Right lung (tissue), 5 donors: ENCODE data around the gene CIITA. TPM values are rescaled to one million over a fixed set of nuclear protein-coding genes. Genes with fewer than 3 reads are reported as not detected.

Experiments used
- DNase-seq, 2 donors: peaks; one replicate each; pipeline ENCODE4 v3.0.0-alpha.2; 2013
- polyA plus RNA-seq, 5 donors: library from polyadenylated mRNA; unstranded; fragments of 120-200 nt; gene quantifications; one replicate each; pipeline versions ENCODE4 v1.2.1 to v1.2.3, GENCODE V29; 2013; ENCODE audit warnings: inconsistent platforms in 1 of 5, low replicate concordance in 1 of 5; ENCODE audit not compliant: insufficient read length in 5 of 5, insufficient read depth in 1 of 5

The CIITA gene
- polyA plus RNA-seq, 5 donors, result 2.4 to 5.7 (median 4.5) TPM

GRCh38 chr16:10847176-10847575, 29.8 kb upstream of the CIITA start:
- DNase-seq, result no peak

GRCh38 chr16:10849736-10850477, 27.1 kb upstream of the CIITA start:
- no peak for DNase-seq

GRCh38 chr16:10850478-10850850, 26.5 kb upstream of the CIITA start:
- DNase-seq, result no peak

GRCh38 chr16:10851512-10851911, 25.5 kb upstream of the CIITA start:
- DNase-seq, result no peak

- DNase-seq, result no peak
These were observed 24.7 kb upstream of the CIITA start for GRCh38 chr16:10852286-10852685.

GRCh38 chr16:10852948-10853347, 24.1 kb upstream of the CIITA start:
- no peak for DNase-seq

- DNase-seq, result no peak
These were observed 21.0 kb upstream of the CIITA start for GRCh38 chr16:10856042-10856441.

- DNase-seq, result no peak
These were observed 18.8 kb upstream of the CIITA start for GRCh38 chr16:10858203-10858602.

- no peak for DNase-seq
These were observed 18.0 kb upstream of the CIITA start for GRCh38 chr16:10859020-10859419.

- DNase-seq, result no peak
These were observed 17.3 kb upstream of the CIITA start for GRCh38 chr16:10859658-10860057.

- no peak for DNase-seq
These were observed 14.6 kb upstream of the CIITA start for GRCh38 chr16:10862438-10862837.

GRCh38 chr16:10865991-10866966, 10.7 kb upstream of the CIITA start:
- no peak for DNase-seq

GRCh38 chr16:10867199-10867598, 9.8 kb upstream of the CIITA start:
- no peak for DNase-seq

- no peak for DNase-seq
These were observed 8.9 kb upstream of the CIITA start for GRCh38 chr16:10868104-10868595.

GRCh38 chr16:10868596-10869469, 8.2 kb upstream of the CIITA start:
- DNase-seq, result no peak

GRCh38 chr16:10870137-10870776, 6.7 kb upstream of the CIITA start:
- DNase-seq, result no peak

- no peak for DNase-seq
These were observed 6.2 kb upstream of the CIITA start for GRCh38 chr16:10870808-10871156.

GRCh38 chr16:10871157-10871991, 5.6 kb upstream of the CIITA start:
- no peak for DNase-seq

GRCh38 chr16:10876315-10876714, 687 bp upstream of the CIITA start:
- no peak for DNase-seq

- no peak for DNase-seq
These were observed 507 bp downstream of the CIITA start for GRCh38 chr16:10877472-10877946.
